B cell (primary cell): ENCODE measurements around the gene KLHL30. TPM values are rescaled to one million over a fixed set of nuclear protein-coding genes. Genes with fewer than 3 reads are reported as not detected.

Experiments
- ATAC-seq: fragments of 200-7000 bp; cut with Tn5 transposase; one replicate; pipeline ENCODE4 v1.10.0; 2021; ENCODE audit warnings: low read depth, mild to moderate bottlenecking, moderate number of reproducible peaks, moderate library complexity
- CTCF ChIA-PET: fragments of 350-600 bp; sonication (Branson Sonifier 250); formaldehyde crosslinking; loops from one replicate; lab custom pipeline; 2021; ENCODE audit warnings: antibody characterized with exemption, inconsistent platforms; lab: Charles Lee
- POLR2A ChIA-PET: fragments of 350-600 bp; sonication (Branson Sonifier 250); formaldehyde crosslinking; loops from one replicate; lab custom pipeline; 2021; ENCODE audit warnings: antibody characterized with exemption; lab: Charles Lee
- DNase-seq: peaks from one replicate; pipeline ENCODE4 v3.0.0; 2013
- H2AFZ ChIP-seq: 2 replicates; pipeline ENCODE4 v1.6.1; 2012; ENCODE audit warnings: mild to moderate bottlenecking, low read depth, low read length; ENCODE audit not compliant: insufficient read depth, poor library complexity, severe bottlenecking
- H3K27ac ChIP-seq, 2 donors: 1 replicate in 1 of 2; 2 replicates in 1 of 2; pipeline ENCODE4 v1.5.1; 2012 to 2013; ENCODE audit warnings: low read length in 2 of 2, mild to moderate bottlenecking in 2 of 2, moderate library complexity in 1 of 2
- H3K27me3 ChIP-seq, 4 experiments: fragments of 200-600 bp in 1 of 4; sonication (generic) in 1 of 4; replicated peaks in 1 of 4; 1 replicate in 2 of 4; 2 replicates in 2 of 4; pipeline versions ENCODE4 v1.6.1 to v1.7.0; 2013 to 2016; ENCODE audit warnings: low read length in 3 of 4, mild to moderate bottlenecking in 2 of 4, mixed read lengths in 1 of 4, moderate library complexity in 1 of 4; ENCODE audit not compliant: insufficient read depth in 4 of 4, control insufficient read depth in 3 of 4; ENCODE audit errors: control extremely low read depth in 1 of 4
- H3K36me3 ChIP-seq, 2 experiments: replicated peaks in 1 of 2; 1 replicate in 1 of 2; 2 replicates in 1 of 2; pipeline versions ENCODE4 v1.6.1 to v1.7.1; 2013; ENCODE audit warnings: low read length in 1 of 2; ENCODE audit not compliant: insufficient read depth in 2 of 2, control insufficient read depth in 1 of 2; ENCODE audit errors: control extremely low read depth in 1 of 2, extremely low read depth in 1 of 2
- H3K4me1 ChIP-seq, 2 donors: fragments of 200-600 bp in 1 of 2; sonication (generic) in 1 of 2; 1 replicate in 1 of 2; 2 replicates in 1 of 2; pipeline versions ENCODE4 v1.5.1 to v1.6.1; 2013 to 2017; ENCODE audit warnings: low read length in 2 of 2; ENCODE audit not compliant: control insufficient read depth in 2 of 2, insufficient read depth in 2 of 2
- H3K4me2 ChIP-seq: replicated peaks from 2 replicates; pipeline ENCODE3; 2012; ENCODE audit warnings: mild to moderate bottlenecking, low read depth, low read length; ENCODE audit not compliant: poor library complexity, severe bottlenecking
- H3K4me3 ChIP-seq, 5 experiments: fragments of 200-600 bp in 1 of 5; sonication (generic) in 1 of 5; 1 replicate in 3 of 5; 2 replicates in 2 of 5; pipeline versions ENCODE4 v1.5.1 to v1.7.0; 2011 to 2016; ENCODE audit warnings: low read length in 4 of 5, mild to moderate bottlenecking in 4 of 5, low read depth in 2 of 5, control low read depth in 1 of 5, moderate library complexity in 1 of 5; ENCODE audit not compliant: insufficient read depth in 1 of 5; ENCODE audit errors: control extremely low read depth in 1 of 5, extremely low read depth in 1 of 5
- H3K79me2 ChIP-seq: fragments of 200-600 bp; sonication (generic); one replicate; pipeline ENCODE4 v1.6.0; 2016; ENCODE audit warnings: low read length; ENCODE audit not compliant: control insufficient read depth, insufficient read depth
- H3K9ac ChIP-seq: fragments of 200-600 bp; sonication (generic); 2 replicates; pipeline ENCODE4 v1.6.1; 2017; ENCODE audit warnings: mild to moderate bottlenecking, low read length, moderate library complexity
- H3K9me3 ChIP-seq, 3 donors: one replicate each; pipeline versions ENCODE4 v1.6.1 to v1.7.1; 2013; ENCODE audit warnings: low read length in 2 of 3; ENCODE audit not compliant: control insufficient read depth in 2 of 3, insufficient read depth in 1 of 3; ENCODE audit errors: control extremely low read depth in 1 of 3
- H4K20me1 ChIP-seq: 2 replicates; pipeline ENCODE4 v1.6.0; 2012; ENCODE audit warnings: mild to moderate bottlenecking, low read length; ENCODE audit not compliant: insufficient read depth, control insufficient read depth, poor library complexity, severe bottlenecking
- H3K27ac Mint-ChIP-seq: one replicate; pipeline ENCODE4 v1.8.0; 2021; ENCODE audit warnings: mixed read lengths
- H3K27me3 Mint-ChIP-seq: one replicate; pipeline ENCODE4 v1.8.0; 2021; ENCODE audit warnings: mixed read lengths
- H3K4me1 Mint-ChIP-seq: one replicate; pipeline ENCODE4 v1.8.0; 2021; ENCODE audit warnings: mixed read lengths
- H3K4me3 Mint-ChIP-seq: one replicate; pipeline ENCODE4 v1.8.0; 2021; ENCODE audit warnings: mixed read lengths
- H3K9me3 Mint-ChIP-seq: one replicate; pipeline ENCODE4 v1.8.0; 2022; ENCODE audit warnings: mixed read lengths; ENCODE audit not compliant: insufficient read depth
- CTCF ChIP-seq: fragments of 200-600 bp; IDR thresholded peaks from one replicate; pipeline ENCODE4 v1.8.0; 2022; ENCODE audit warnings: antibody characterized with exemption, mild to moderate bottlenecking
- EZH2 ChIP-seq: IDR thresholded peaks from 2 replicates; pipeline ENCODE4 v1.6.1; 2012; ENCODE audit warnings: borderline replicate concordance, low read depth, mild to moderate bottlenecking, moderate library complexity, low read length; ENCODE audit not compliant: insufficient read depth, poor library complexity, severe bottlenecking
- WGBS: methylation state at CpG from one replicate; pipeline ENCODE4 v1.1.5; 2013; ENCODE audit warnings: missing lambda C conversion rate; ENCODE audit not compliant: insufficient coverage; 5-methylcytosine and 5-hydroxymethylcytosine counted together
- intact Hi-C: fragments of 100-400 bp; cut with micrococcal nuclease; formaldehyde crosslinking; loops from one replicate; pipeline ENCODE4 v1.10.0; 2022
- polyA plus RNA-seq: library from polyadenylated mRNA; depleted of rRNA; stranded (reverse); fragments of >200 nt; gene quantifications from 2 replicates; pipeline ENCODE4 v1.2.3, GENCODE V29; 2012
- total RNA-seq, 2 donors: library from RNA; stranded (reverse); fragments of 120-200 nt in 1 of 2; gene quantifications; 1 replicate in 1 of 2; 2 replicates in 1 of 2; pipeline versions ENCODE4 v1.2.3 to v1.2.4, GENCODE V29; 2013 to 2022

The KLHL30 gene
- total and polyA plus RNA-seq, 2 donors (not counting 1 experiment from before 2014, with no cell fraction given), result not detected

GRCh38 chr2:238121511-238122286 is 16.8 kb upstream of the KLHL30 start:
- H2AFZ ChIP-seq, result no peak overlapping the region
- no peak overlapping the region for H3K4me2 ChIP-seq
- no peak overlapping the region for H3K4me3 Mint-ChIP-seq
- WGBS, result 96% methylated on average over 24 of the region's 27 CpGs
- H3K4me3 ChIP-seq, result no peak overlapping the region
- POLR2A ChIA-PET, result no interaction called here
- DNase-seq (no peak), ATAC-seq (no peak)
- H4K20me1 ChIP-seq, result no peaks in the 10 kb centered on the region
- H3K9me3 Mint-ChIP-seq, result no peaks in the 10 kb centered on the region
- peaks cover 4% of the 10 kb centered on the region for H3K4me1 Mint-ChIP-seq
- peaks cover 0 to 6% (median 0%) of the 10 kb centered on the region in 4 experiments for H3K27me3 ChIP-seq
- no peaks in the 10 kb centered on the region for H3K79me2 ChIP-seq
- H3K27ac Mint-ChIP-seq, result no peak overlapping the region
- peaks cover 0 to 10% (median 0%) of the 10 kb centered on the region in 3 donors for H3K9me3 ChIP-seq
- H3K27me3 Mint-ChIP-seq, result peaks cover 6% of the 10 kb centered on the region
- TF ChIP-seq EZH2 (no peak), CTCF (no peak)
- no peaks in the 10 kb centered on the region for H3K36me3 ChIP-seq
- peaks cover 4 to 8% of the 10 kb centered on the region in 2 donors for H3K4me1 ChIP-seq
- intact Hi-C loops, result no loop called here
- CTCF ChIA-PET, result no interaction called here
- H3K27ac ChIP-seq, result no peak overlapping the region
- no peak overlapping the region for H3K9ac ChIP-seq
